Stomach (tissue), 9 donors: Measurements from ENCODE around the gene CCN2. TPM values are rescaled to one million over a fixed set of nuclear protein-coding genes. Genes with fewer than 3 reads are reported as not detected.

Source experiments
- DNase-seq, 2 donors: peaks; one replicate each; pipeline versions ENCODE4 v3.0.0 to v3.0.0-alpha.2; 2013 to 2019
- H3K27ac ChIP-seq, 5 donors: fragments of 200-600 bp in 4 of 5; sonication (generic) in 4 of 5; one replicate each; pipeline ENCODE4 v1.5.1; 2013 to 2019; ENCODE audit warnings: mild to moderate bottlenecking in 1 of 5, moderate library complexity in 1 of 5
- H3K27me3 ChIP-seq, 3 donors: fragments of 200-600 bp; sonication (generic); one replicate each; pipeline ENCODE4 v1.5.1; 2017 to 2019; ENCODE audit warnings: mixed run types in 1 of 3
- H3K36me3 ChIP-seq, 4 donors: fragments of 200-600 bp; sonication (generic); 1 replicate in 3 of 4; 2 replicates in 1 of 4; pipeline ENCODE4 v1.5.1; 2016 to 2019
- H3K4me1 ChIP-seq, 4 donors: fragments of 200-600 bp; sonication (generic); one replicate each; pipeline ENCODE4 v1.5.1; 2016 to 2019
- H3K4me3 ChIP-seq, 4 donors: fragments of 200-600 bp; sonication (generic) in 3 of 4; one replicate each; pipeline ENCODE4 v1.5.1; 2016 to 2019; ENCODE audit warnings: mild to moderate bottlenecking in 1 of 4
- H3K9me3 ChIP-seq, 4 donors: fragments of 200-600 bp; sonication (generic); one replicate each; pipeline ENCODE4 v1.5.1; 2016 to 2019
- EP300 ChIP-seq: sonication (generic); formaldehyde crosslinking; IDR thresholded peaks from one replicate; pipeline ENCODE4 v1.6.1; 2017; ENCODE audit warnings: antibody characterized with exemption
- POLR2A ChIP-seq, 4 donors: fragments of 450-650 bp; IDR thresholded peaks; one replicate each; pipeline ENCODE4 v1.6.1; 2016; ENCODE audit warnings: antibody characterized with exemption in 4 of 4, control low read depth in 2 of 4, mild to moderate bottlenecking in 1 of 4, moderate library complexity in 1 of 4
- POLR2AphosphoS5 ChIP-seq, 3 donors: sonication (generic); formaldehyde crosslinking; IDR thresholded peaks; one replicate each; pipeline ENCODE4 v1.6.1; 2016; ENCODE audit warnings: antibody characterized with exemption in 3 of 3
- WGBS, 5 donors: extraction: QIAGEN DNeasy Blood & Tissue Kit in 3 of 5; methylation state at CpG; one replicate each; pipeline versions ENCODE4 v1.1.5 to v1.1.7; 2013 to 2018; 5-methylcytosine and 5-hydroxymethylcytosine counted together
- intact Hi-C: fragments of 100-400 bp; cut with DNase I; formaldehyde crosslinking; loops from one replicate; pipeline ENCODE4 v1.15.1; 2023; ENCODE audit warnings: low total_unique reads
- polyA plus RNA-seq, 3 donors: library from polyadenylated mRNA; stranded (reverse); fragments of 200-250 nt; gene quantifications; one replicate each; pipeline ENCODE4 v1.2.3, GENCODE V29; 2013
- total RNA-seq, 5 donors: library from RNA; depleted of rRNA; stranded (reverse); fragments of >200 nt; gene quantifications; one replicate each; pipeline versions ENCODE4 v1.1.0 to v1.2.3, GENCODE V29; 2014 to 2016
- TF ChIP-seq, protein P1 (sequence below), 7 experiments: fragments of 450-650 bp in 4 of 7; fragments of 200-600 bp in 3 of 7; sonication (generic) in 3 of 7; IDR thresholded peaks; one replicate each; pipeline ENCODE4 v1.5.1; 2016 to 2019; ENCODE audit warnings: antibody characterized with exemption in 7 of 7, control low read depth in 2 of 7, mild to moderate bottlenecking in 1 of 7
- donor health status: healthy with polysubstance abuse.
- donor health status: Bipolar disorder and iron deficiency.
- donor health status: healthy.

CCN2 gene
- total and polyA plus RNA-seq, 8 donors = 38.5 to 317 (median 89.3) TPM

DNA sequence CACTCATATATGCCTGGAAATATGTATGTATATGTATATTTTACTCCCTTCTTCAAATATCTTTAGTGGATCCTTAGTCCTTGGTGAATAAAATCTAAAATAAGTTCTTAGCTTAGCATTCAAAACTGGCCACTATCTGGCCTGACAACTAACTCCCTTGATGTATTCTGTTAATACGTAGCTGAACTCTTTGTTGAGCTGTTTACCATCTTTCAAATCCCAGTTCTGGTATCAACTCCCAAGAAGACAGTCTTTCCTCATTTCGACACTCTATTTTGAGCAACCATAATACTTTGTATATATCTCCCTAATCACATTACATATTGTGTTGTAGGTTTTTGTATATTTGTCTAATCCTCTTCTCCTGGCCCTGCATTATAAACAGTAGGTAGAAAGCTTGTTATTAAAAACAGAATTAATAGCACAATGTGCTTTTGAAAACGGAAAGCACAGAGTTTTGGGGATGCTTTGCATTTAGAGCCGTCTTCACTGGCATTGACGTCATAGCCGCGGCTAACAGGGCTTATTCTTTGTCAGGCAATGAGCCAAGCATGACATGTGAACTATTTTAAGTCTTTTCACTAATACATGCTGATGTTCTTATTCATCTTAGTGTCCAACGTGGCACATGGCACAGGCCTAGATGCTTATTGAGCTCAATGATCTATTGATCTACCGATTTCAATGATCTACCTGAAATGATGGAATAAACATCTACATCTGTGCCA lies 47.2 kb upstream of the CCN2 start:
- peak overlapping the region in 4 of 5 donors; percentile 35 to 77 (median 60) for H3K27ac ChIP-seq
- 64 to 76% (median 69%) methylated on average over 9 of the region's 9 CpGs for WGBS, 5 donors
- intact Hi-C loops = no loop called here

DNA sequence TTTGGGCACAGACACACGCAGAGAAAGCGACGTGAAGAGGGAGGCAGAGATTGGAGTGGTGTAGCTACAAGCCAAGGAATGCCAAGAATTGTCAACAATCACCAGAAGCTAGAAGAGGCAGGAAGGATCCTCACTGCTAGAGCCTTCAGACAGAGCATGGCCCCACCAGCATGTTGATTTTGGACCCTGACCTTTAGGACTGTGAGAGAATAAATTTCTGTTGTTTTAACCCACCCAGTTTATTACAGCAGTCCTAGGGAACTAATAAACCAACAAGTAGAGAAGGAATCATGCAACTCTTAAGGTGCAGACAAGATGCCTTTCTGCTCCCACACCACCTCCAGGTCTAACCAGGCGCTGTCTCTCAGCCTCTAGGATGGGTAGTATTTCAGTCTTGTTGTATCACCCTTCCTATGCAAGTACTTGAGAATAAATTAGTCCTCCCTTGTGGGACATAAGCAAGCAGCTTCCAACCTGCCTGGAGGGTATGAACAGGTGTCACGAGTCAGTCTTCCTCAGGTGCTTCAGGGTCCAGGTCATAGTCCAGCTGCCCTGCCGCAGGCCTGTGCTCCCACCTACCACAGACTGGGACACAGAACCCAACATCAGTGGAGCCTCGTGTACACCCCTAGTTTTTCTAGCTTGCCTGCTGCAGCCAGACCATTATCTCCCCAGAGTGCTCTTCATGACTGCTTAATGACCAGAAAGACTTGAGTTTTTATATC lies 46.4 kb upstream of the CCN2 start:
- H3K4me1 ChIP-seq = no peaks in the 10 kb centered on the region
- WGBS, 5 donors = 78 to 85% (median 82%) methylated on average over 7 of the region's 7 CpGs
- intact Hi-C loops = no loop called here
- no peaks in the 10 kb centered on the region for H3K36me3 ChIP-seq
- peaks cover 0 to 5% (median 0%) of the 10 kb centered on the region in 4 donors for H3K9me3 ChIP-seq
- H3K27ac ChIP-seq = peak overlapping the region in 4 of 5 donors; percentile 35 to 77 (median 60)
- H3K4me3 ChIP-seq = no peak overlapping the region
- no peak for DNase-seq
- no peaks in the 10 kb centered on the region for H3K27me3 ChIP-seq
- TF ChIP-seq EP300 (no peak), POLR2A (IDR thresholded peaks at IDR 0.05) (no peak), POLR2AphosphoS5 (IDR thresholded peaks at IDR 0.05) (no peak)
- TF ChIP-seq, protein P1, sequence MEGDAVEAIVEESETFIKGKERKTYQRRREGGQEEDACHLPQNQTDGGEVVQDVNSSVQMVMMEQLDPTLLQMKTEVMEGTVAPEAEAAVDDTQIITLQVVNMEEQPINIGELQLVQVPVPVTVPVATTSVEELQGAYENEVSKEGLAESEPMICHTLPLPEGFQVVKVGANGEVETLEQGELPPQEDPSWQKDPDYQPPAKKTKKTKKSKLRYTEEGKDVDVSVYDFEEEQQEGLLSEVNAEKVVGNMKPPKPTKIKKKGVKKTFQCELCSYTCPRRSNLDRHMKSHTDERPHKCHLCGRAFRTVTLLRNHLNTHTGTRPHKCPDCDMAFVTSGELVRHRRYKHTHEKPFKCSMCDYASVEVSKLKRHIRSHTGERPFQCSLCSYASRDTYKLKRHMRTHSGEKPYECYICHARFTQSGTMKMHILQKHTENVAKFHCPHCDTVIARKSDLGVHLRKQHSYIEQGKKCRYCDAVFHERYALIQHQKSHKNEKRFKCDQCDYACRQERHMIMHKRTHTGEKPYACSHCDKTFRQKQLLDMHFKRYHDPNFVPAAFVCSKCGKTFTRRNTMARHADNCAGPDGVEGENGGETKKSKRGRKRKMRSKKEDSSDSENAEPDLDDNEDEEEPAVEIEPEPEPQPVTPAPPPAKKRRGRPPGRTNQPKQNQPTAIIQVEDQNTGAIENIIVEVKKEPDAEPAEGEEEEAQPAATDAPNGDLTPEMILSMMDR (IDR thresholded peaks at IDR 0.05) = no peak

More for the DNA sequence above, 47.2 kb upstream of the CCN2 start:
- Histone ChIP-seq H3K4me1 (no peaks in the 10 kb centered on the region), H3K4me3 (no peak overlapping the region), H3K27me3 (no peaks in the 10 kb centered on the region), H3K36me3 (no peaks in the 10 kb centered on the region), H3K9me3 (peaks cover 0 to 4% (median 2%) of the 10 kb centered on the region in 4 donors)
- peak in 1 of 2 donors; percentile 67 for DNase-seq
- peak; percentile 69 for TF ChIP-seq EP300
- peak in 2 of 3 donors; percentile 19 to 62 for TF ChIP-seq POLR2AphosphoS5 (IDR thresholded peaks at IDR 0.05)
- TF ChIP-seq, protein P1 (IDR thresholded peaks at IDR 0.05) = no peak

DNA sequence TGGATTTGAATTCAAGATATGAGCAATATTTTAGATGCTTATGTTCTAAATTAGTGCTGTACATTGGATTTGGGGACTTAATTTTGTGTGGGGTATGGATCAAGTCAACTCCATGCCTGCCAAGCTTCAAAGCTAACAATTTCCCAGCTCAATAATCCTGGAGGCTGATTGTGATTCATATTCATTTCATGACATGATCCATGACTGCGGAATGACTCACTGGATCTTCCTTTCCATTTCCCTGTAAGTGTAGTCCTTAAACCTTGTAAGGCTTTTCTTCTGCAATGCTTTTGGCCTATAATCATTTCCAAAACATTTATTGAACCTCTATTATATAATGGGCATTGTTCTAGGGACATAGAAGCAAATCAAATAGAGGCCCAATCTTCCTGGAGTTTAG lies 44.7 kb upstream of the CCN2 start:
- H3K27ac ChIP-seq = no peak overlapping the region
- no peaks in the 10 kb centered on the region for H3K27me3 ChIP-seq
- no peak overlapping the region for H3K4me3 ChIP-seq
- TF ChIP-seq, protein P1 (IDR thresholded peaks at IDR 0.05) = no peak
- peak in 1 of 3 donors; percentile 32 for TF ChIP-seq POLR2AphosphoS5 (IDR thresholded peaks at IDR 0.05)
- H3K36me3 ChIP-seq = no peaks in the 10 kb centered on the region
- DNase-seq = no peak
- H3K4me1 ChIP-seq = no peaks in the 10 kb centered on the region
- WGBS, 5 donors = 72 to 91% (median 84%) methylated on average over 1 of the region's 1 CpG
- intact Hi-C loops = no loop called here
- H3K9me3 ChIP-seq = peaks cover 0 to 5% (median 0%) of the 10 kb centered on the region in 4 donors

DNA sequence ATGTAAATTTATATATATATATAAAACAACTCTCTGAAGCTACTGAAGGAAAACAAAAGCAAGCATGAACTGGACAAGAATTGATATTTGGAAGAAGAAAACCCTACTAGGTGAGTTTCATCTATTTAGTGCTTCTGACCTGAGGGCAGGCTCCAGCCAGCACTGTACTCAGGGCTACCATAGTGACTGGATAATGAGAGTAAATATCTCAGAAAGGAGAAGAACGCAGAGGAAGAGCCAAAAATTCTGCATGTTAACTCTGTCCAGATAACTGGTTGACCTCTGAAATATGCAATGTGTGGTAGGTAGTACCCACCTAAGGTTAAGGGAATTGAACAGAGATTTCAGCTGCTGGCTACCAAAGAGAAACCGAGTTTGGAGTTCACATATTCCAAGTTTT lies 41.4 kb upstream of the CCN2 start:
- WGBS, 5 donors = 38 to 84% (median 68%) methylated on average over 2 of the region's 2 CpGs
- TF ChIP-seq, protein P1 (IDR thresholded peaks at IDR 0.05) = no peak
- TF ChIP-seq POLR2A (IDR thresholded peaks at IDR 0.05) (no peak), EP300 (no peak), POLR2AphosphoS5 (IDR thresholded peaks at IDR 0.05) (no peak)
- no peaks in the 10 kb centered on the region for H3K4me1 ChIP-seq
- H3K27ac ChIP-seq = no peak overlapping the region
- intact Hi-C loops = no loop called here
- no peaks in the 10 kb centered on the region for H3K27me3 ChIP-seq
- H3K9me3 ChIP-seq = peaks cover 0 to 5% (median 0%) of the 10 kb centered on the region in 4 donors
- H3K36me3 ChIP-seq = no peaks in the 10 kb centered on the region
- DNase-seq = no peak
- H3K4me3 ChIP-seq = no peak overlapping the region
